HG03439 (cell line): ENCODE measurements around the gene FIBP.

ENCODE experiments used
- ATAC-seq: cut with Tn5 transposase; IDR thresholded peaks from one replicate; pipeline ENCODE4 v1.9.1; 2021; ENCODE audit warnings: mild to moderate bottlenecking, moderate library complexity; ENCODE audit not compliant: unreplicated experiment

Gene FIBP

DNA sequence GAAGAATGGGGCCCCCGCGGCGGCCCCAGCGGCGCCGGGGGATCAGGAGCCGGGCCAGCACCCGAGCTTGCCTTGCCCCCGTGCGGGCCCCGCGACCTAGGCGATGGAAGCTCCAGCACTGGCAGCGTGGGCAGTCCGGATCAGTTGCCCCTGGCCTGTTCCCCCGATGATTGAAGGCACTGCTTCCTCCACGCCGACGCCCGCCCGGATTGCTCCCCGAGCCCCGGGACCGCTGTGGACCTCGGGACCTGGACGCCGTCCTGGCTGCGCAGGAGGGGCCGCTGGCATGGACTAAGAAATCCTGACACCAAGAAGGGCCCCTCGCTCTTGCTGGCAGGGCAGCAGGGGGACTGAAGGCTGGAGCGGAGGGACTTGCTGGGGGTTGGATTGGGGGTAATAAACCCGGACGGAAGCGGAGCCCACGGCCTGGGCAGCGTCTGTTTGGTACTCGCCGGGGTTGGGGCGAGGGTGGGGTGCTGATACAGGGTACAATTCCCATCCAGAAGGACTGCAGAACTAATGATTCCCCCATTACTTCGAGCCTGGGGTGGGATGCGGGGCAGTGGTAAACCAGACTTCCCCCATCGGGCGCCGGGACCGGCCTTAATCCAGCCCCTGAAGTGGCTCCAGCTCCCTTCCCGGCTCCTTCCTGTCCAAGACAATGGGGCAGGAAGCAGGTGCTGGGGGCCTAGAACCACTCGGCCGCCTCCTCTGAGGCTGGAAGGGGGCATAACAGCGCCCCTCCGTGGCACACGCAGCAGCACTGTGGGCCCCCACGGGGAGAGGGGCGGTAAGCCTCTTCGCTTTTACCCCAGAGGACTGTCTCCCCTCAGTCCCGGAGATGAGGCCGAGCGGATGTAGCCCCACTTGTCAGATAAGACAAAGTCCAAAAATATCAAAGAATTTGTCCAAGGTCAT lies 3.2 kb upstream of the FIBP start:
- no peak for ATAC-seq

DNA sequence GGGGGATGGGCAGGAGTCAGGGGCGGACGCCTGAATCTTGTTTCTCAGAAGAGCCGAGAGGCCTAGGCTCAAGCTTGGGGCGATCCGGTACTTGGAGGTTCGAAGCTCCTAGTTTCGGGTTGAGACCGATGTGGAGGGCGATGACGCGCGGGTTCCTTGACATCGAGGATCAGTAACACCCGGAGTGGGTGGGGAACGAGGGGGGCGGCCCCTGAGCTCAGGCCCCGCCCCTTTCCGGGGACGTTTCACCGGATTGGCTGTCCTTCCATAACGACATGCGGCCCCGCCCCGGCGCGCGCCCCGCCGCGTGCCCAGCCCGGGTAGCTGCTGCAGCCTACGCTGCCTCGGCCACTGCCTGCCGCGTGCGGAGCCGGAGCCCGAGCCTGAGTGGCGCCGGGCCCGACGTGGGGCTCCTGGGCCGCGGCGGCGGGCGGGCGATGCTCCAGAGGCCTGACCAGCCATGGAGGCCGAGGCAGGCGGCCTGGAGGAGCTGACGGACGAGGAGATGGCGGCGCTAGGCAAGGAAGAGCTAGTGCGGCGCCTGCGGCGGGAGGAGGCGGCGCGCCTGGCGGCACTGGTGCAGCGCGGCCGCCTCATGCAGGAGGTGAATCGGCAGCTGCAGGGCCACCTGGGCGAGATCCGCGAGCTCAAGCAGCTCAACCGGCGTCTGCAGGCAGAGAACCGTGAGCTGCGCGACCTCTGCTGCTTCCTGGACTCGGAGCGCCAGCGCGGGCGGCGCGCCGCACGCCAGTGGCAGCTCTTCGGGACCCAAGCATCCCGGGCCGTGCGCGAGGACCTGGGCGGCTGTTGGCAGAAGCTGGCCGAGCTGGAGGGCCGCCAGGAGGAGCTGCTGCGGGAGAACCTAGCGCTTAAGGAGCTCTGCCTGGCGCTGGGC lies 2.3 kb upstream of the FIBP start, which contains the start of gene CCDC85B:
CCDC85B (plus strand) TSS at position 350 of the 895 bp plus-strand sequence; CDS start at position 461, 111 bp downstream.
- peak; percentile 55 for ATAC-seq

DNA sequence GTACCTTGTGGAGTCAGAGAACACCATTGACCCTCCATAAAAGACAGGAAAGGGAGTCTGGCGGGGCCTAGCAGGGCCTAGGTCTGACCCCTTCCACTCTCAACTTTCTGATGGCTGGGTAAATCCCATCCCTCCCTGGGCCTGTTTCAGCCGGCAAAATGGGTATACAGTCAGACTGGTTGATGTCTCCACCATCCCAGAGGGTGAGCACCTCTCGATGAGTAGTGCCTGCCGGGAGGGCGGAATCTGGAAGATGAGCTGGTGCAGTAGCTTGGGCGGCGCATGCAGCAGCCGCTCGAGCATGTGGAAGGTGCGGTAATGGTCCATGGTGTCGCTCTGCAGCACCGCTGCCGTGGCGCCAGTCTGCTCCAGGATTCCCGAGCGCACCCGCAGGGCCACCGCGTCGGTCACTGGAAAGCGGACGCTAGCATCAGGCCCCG lies 528 bp downstream of the FIBP start:
- ATAC-seq, result no peak

DNA sequence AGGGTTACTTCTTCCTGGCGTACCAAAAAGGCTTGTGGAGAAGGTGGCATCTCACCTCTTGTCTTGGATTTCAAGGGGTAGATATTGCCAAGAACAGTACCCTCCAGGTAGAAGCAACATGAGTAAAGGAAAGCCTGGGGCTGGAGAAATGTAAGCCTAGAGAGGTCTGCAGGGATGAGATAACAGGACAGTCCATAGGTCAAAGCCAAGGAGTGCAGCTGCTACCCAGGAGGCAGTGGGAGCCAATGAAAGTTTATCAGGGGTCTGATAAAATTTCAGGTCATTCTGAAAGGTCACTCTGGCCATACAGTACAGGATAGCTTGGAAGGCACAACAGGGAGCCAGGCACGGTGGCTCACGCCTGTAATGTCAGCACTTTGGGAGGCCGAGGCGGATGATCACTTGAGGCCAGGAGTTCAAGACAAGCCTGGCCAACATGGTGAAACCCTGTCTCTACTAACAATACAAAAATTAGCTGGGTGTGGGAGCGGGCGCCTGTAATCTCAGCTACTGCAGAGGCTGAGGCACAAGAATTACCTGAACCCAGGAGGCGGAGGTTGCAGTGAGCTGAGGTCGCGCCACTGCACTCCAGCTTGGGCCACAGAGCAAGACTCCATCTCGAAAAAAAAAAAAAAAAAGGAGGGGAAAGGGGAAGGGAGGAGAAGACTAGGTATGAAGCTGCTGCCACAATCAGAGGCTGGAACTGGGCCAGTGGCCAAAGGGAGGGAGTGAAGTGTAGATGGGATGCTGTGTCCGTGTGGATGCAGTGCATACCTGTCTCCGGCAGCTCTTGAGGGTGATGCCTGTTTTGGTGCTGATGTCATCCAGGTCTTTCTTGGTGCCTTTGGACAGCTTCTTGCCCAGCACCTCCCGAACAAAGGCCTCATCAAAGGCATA lies 1.2 kb downstream of the FIBP start:
- no peak for ATAC-seq

DNA sequence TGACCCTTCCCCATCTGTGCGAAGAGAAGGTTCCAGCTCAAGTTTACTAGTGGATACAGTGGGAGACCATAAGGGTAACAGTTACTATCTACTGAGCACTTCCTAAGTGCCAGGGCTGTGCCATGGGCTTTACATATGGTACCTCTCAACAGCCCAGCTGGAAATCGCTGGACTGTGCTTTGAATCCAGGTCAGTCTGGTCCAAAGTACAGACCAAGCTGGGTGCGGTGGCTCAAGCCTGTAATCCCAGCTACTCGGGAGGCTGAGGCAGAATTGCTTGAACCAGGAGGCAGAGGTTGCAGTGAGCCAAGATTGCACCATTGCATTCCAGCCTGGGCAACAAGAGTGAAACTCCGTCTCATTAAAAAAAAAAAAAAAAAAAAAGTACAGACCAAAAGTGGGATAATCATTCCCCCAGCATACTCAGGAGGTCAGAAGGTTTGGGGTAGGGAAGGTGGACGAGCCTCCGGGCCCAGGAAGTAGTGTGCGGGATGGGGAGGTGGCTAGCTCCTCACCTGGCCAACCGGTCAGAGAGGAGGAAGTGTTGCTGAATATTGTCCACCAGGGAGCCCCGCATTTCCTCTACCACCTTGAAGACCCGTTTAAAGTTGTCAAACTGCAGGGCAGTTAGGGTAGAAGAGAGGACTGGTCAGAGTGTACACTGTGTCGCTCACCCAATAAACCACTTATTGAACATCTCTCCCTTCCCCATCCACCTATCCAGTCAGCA lies 2.3 kb downstream of the FIBP start:
- ATAC-seq, result no peak

DNA sequence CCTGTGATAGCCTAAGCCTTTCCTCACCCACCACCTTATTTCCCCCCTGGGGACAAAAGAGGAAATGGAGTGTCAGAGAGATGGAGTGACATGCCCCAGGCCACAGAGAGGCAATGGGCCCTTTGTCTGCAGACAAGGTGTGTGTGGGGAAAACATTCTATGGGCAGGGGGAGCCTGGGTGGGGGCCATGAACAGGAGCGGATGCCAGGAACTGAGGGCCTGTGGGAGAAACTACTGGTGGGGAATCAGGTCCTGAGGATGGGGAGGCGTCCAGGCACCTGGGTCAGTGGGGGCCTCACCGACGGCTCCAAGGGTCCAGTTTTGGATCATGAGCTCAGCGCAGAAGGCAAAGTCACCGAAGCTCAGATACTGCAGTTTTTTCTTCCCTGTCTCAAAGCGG lies 3.0 kb downstream of the FIBP start:
- no peak for ATAC-seq

DNA sequence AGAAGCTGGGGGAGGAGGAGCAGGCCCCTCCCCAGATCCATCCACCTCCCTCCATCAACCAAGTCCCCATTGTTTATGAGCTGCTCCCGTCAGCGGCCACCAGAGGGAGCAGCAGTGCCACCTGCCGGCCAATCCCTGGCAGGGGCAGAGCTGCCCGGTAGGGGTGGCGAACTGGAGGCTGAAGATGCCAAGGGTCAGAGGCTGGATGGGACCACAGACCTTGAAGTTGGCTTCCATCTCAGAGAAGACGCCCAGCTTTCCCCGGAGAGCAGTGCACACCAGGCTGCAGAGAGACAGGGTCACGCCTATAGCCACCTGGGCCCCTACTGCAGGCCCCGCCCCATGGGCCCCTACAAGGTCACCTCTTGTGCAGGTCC lies 3.6 kb downstream of the FIBP start:
- ATAC-seq, result no peak

DNA sequence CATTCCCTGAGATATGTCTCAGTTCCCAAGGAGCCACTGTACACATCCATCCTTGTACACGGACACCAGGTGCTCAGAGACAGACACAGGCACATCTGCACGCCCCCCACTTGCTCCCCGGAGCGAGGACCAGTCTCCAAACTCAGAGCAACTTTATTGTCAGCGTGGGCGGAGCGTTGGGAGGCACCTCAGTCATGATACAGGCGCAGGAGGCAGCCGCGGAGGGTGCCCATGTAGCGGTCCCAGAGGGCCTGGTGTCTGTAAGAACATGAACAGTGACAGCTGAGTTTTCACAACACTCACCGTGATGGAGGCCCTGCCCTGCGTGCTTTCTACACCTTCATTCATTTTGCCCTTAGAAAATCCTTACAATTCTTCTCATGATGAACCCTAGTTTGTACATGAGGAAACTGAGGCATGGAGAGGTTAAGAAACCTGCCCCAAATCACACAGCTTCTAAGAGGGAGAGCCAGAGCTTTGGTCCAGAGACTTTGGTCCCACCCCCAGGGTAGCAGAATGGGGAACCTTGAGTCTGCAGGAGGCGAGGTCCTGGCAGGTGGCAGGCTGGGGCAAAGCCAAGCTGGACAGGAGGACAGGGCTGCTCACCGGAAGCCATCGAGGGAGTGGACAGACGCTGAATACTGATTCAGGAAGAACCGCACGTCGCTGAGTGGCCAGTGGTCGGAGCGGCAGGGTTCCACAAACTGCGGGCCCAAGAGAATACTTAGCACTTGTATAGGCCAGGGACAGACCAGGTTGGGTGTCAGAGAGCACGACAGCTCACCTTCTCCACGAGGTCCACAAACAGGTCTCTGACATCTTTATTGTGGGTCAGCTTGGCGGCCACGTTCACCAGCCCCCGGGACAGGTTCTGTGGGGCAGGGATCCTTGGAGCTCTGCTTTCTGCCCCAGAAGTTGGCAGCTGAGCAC lies 4.2 kb downstream of the FIBP start:
- no peak for ATAC-seq

DNA sequence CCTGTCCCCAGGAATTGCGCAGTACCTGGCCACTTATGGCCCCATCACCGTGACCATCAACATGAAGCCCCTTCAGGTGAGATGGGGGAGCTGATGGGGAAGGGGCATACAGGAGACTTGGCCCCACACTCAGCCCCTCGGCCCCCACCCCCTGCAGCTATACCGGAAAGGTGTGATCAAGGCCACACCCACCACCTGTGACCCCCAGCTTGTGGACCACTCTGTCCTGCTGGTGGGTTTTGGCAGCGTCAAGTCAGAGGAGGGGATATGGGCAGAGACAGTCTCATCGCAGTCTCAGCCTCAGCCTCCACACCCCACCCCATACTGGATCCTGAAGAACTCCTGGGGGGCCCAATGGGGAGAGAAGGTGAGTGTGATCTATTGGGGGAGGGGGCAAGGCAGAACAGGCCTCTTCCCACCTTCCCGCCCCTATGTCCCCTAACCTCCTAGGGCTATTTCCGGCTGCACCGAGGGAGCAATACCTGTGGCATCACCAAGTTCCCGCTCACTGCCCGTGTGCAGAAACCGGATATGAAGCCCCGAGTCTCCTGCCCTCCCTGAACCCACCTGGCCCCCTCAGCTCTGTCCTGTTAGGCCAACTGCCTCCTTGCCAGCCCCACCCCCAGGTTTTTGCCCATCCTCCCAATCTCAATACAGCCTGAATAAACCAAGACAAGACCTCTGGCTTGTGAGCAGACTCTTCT lies 5.1 kb downstream of the FIBP start:
- no peak for ATAC-seq

DNA sequence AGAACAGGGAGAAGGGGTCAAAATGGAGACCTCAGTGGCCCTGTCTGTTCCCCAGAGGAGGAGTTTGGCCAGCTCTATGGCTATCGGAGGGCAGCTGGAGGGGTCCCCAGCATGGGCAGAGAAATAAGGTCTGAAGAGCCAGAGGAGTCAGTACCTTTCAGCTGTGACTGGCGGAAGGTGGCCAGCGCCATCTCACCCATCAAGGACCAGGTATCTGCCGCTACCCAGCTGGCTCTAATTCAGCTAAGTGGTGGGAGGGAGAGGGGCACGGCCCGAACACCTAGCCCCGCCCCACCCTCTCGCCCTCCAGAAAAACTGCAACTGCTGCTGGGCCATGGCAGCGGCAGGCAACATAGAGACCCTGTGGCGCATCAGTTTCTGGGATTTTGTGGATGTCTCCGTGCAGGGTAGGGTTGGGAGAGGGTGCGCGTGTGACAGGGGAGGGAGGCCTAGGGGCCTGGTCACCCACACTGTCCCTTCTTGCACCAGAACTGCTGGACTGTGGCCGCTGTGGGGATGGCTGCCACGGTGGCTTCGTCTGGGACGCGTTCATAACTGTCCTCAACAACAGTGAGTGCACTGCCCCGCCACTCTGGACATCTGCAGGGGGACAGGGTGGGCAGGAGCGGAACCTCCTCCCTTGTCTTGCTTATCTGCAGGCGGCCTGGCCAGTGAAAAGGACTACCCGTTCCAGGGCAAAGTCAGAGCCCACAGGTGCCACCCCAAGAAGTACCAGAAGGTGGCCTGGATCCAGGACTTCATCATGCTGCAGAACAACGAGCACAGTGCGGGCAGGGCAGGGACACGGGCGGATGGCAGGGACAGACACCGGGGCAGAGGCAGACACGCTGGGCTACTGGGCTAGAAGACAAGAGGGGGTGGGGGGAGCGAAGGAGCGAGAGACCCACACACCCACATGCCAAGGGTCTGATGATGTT lies 5.9 kb downstream of the FIBP start:
- ATAC-seq, result no peak

DNA sequence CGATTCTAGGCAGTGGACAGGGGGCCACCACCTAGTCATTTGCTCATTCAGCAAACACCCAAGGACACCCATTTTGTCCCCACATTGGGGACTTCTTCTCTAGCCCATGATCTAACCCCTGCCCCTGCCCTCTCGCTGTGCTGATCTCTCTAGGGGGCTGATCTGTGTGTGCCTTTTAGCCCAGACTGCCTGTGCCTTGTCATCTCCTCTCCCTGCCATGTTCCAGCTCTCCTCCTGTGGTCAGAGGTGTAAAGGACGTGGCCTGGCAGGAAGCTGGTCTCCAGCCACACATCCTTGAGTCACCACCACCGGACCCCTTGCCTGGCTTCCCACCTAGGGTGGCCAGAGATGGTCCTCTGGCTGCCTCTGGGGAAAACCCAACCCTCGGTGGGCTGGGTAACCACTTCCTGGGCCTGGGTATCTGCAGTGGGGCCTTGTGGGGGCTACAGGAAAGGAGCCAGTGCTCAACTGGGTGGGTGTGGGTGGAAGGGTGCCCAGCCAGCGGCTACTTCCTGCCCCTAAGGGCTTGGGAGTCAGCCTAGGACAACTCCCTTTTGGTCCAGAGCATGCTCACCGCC lies 7.3 kb downstream of the FIBP start:
- no peak for ATAC-seq

DNA sequence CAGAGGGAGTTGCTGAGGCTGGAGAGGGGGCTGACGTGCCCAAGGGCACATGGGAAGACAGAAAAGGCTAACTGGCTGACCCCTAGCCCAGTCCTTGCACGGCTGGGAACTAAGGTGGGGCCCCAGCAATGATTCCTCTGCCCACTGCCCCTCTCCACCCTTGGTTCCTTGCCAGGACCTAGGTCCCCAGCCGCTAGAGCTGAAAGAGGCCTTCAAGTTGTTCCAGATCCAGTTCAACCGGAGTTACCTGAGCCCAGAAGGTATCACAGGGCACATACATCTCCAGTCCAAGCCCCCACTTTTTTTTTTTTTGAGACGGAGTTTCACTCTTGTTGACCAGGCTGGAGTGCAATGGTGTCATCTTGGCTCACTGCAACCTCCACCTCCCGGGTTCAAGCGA lies 8.2 kb downstream of the FIBP start:
- ATAC-seq, result no peak

DNA sequence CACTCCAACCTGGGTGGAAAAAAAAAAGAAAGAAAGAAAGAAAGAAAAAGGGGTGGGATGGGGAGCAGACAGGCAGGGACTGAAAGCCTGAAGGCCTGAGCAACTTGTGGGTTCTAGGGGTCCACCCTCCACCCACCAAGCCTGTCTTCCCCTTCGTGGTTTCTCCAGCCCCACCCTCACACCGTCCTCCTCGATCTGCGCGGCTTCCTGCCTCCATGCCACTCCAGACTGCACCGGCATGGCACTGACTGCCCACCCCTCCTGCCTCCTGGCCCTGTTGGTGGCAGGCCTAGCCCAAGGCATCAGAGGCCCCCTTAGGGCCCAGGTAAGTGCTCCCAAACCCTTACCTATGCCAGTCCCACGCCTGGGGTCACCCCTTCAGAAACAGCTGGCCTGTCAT lies 8.7 kb downstream of the FIBP start, which contains the start of gene CTSW:
CTSW (plus strand) TSS at position 221 of the 400 bp plus-strand sequence; CDS start at position 239, 18 bp downstream.
- ATAC-seq, result no peak

DNA sequence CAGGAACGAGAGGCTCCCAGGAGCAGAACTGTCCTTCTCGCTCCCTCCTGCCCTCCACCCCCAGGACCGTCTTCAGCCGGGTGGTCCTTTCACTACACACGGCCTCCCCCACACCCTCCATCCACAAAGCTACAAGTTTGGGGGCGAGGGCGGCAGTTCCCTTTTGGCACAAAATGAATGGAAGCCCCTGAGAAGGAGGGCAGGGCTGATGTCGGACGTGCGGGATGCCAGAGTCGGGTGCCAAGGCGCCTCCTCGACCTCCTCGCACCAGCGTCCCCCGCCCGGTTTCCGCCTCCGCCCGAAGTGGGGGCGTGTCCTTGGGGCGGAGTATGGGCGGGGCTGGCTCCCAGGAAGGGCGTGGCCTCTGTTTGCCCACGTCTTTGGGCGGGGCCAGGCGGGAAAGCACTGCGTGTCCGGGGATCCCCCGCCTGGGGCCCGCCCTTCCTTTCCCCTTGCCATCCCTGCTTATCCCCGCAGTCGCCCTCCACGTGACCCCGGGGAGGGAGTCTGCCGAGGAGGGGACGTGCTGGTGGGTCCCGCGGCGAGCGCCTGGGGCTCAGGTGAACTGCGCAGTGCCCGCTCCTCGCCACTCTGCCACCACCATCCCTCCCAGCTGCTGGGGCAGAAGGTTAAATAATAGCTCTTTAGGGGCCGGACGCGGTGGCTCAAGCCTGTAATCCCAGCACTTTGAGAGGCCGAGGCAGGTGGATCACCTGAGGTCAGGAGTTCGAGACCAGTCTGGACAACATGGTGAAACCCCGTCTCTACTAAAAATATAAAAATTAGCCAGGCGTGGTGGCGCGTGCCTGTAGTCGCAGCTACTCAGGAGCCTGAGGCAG lies 14.7 kb downstream of the FIBP start:
- ATAC-seq, result peak; percentile 76

DNA sequence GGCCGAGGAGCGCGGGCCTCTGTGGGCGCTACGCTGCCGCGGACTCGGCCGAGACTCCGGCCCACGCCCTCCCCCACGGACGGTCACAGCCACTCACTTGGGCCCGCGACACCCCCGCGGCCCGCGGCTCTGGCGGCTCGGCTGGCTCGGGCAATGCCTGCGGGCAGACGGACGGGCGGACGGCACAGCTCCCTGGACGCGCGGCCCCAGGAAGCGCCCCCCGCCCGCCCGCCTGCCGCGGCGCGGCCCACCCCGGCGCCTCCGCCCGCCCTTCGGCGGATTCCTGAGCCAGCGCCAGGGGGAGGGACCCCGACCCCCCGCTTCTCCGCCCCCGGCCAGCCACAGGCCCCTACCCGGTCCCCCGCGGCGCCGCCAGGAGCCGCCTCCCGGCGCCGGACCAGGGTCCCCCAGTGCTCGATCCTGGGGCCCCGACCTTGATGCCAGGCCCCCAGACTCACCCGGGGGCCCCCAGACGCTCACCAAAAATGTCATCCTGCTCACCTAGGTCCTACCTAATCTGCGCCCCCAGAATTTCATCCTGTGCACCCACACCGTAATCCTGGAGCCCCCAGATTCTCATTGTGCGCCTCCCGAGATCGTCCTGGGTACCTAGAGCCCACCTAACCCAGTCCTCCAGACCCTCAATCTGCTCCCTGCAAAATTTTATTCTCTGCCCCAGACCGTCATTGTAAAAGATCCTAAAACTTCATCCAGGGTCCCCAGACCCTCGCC lies 15.5 kb downstream of the FIBP start, which contains the start of gene EFEMP2:
EFEMP2 (minus strand) TSS at position 215 of the 732 bp plus-strand sequence. CDS start 446 bp downstream, outside the sequence.
- ATAC-seq, result no peak
